ENCODE results near the gene USP51.
"Not testable (repeated sequence)": the region's sequence is repeated elsewhere in the genome, so short reads cannot be mapped to it uniquely, and the experiment has no call there.

The USP51 gene

GRCh38 chrX:55465791-55466190 is 23.9 kb downstream of the USP51 start:
- not testable (repeated sequence) for H3K27ac ChIP-seq (ENCODE audit: insufficient read depth, low read depth, low read length, poor library complexity, severe bottlenecking); H3K27me3 ChIP-seq (ENCODE audit: control insufficient read depth, insufficient read depth, low read length, poor library complexity, severe bottlenecking); H3K4me3 ChIP-seq (ENCODE audit: insufficient read depth, low read depth, low read length); H3K9me3 ChIP-seq (ENCODE audit: control insufficient read depth, low read length); H3K36me3 ChIP-seq (ENCODE audit: control insufficient read depth, insufficient read depth, low read length); H3K4me1 ChIP-seq (ENCODE audit: control insufficient read depth, insufficient read depth, low read length)
- no CpG with 5 or more reads among the region's 5 CpGs for WGBS, 2 experiments

GRCh38 chrX:55465108-55465507 is 24.5 kb downstream of the USP51 start:
- WGBS, 2 experiments, result no CpG with 5 or more reads among the region's 5 CpGs
- H3K36me3 ChIP-seq (ENCODE audit: control insufficient read depth, insufficient read depth, low read length); H3K4me1 ChIP-seq (ENCODE audit: control insufficient read depth, insufficient read depth, low read length); H3K9me3 ChIP-seq (ENCODE audit: control insufficient read depth, low read length); H3K27ac ChIP-seq (ENCODE audit: insufficient read depth, low read depth, low read length, poor library complexity, severe bottlenecking); H3K27me3 ChIP-seq (ENCODE audit: control insufficient read depth, insufficient read depth, low read length, poor library complexity, severe bottlenecking); H3K4me3 ChIP-seq (ENCODE audit: insufficient read depth, low read depth, low read length): not testable (repeated sequence)

- not testable (repeated sequence) for H3K4me1 ChIP-seq (ENCODE audit: control insufficient read depth, insufficient read depth, low read length)
- no CpG with 5 or more reads among the region's 5 CpGs for WGBS, 2 experiments
Measured at GRCh38 chrX:55464050-55464449, 25.6 kb downstream of the USP51 start.

GRCh38 chrX:55459926-55460325 is 29.7 kb downstream of the USP51 start:
- H3K9me3 ChIP-seq (ENCODE audit: control insufficient read depth, low read length); H3K36me3 ChIP-seq (ENCODE audit: control insufficient read depth, insufficient read depth, low read length); H3K4me1 ChIP-seq (ENCODE audit: control insufficient read depth, insufficient read depth, low read length); H3K27me3 ChIP-seq (ENCODE audit: control insufficient read depth, insufficient read depth, low read length, poor library complexity, severe bottlenecking); H3K4me3 ChIP-seq (ENCODE audit: insufficient read depth, low read depth, low read length); H3K27ac ChIP-seq (ENCODE audit: insufficient read depth, low read depth, low read length, poor library complexity, severe bottlenecking): not testable (repeated sequence)
- no CpG with 5 or more reads among the region's 4 CpGs for WGBS, 2 experiments

More at GRCh38 chrX:55464050-55464449, 25.6 kb downstream of the USP51 start:
- H3K27ac ChIP-seq (ENCODE audit: insufficient read depth, low read depth, low read length, poor library complexity, severe bottlenecking); H3K9me3 ChIP-seq (ENCODE audit: control insufficient read depth, low read length); H3K27me3 ChIP-seq (ENCODE audit: control insufficient read depth, insufficient read depth, low read length, poor library complexity, severe bottlenecking); H3K4me3 ChIP-seq (ENCODE audit: insufficient read depth, low read depth, low read length); H3K36me3 ChIP-seq (ENCODE audit: control insufficient read depth, insufficient read depth, low read length): not testable (repeated sequence)

- WGBS, 2 experiments, result no CpG with 5 or more reads among the region's 5 CpGs
- not testable (repeated sequence) for H3K27me3 ChIP-seq (ENCODE audit: control insufficient read depth, insufficient read depth, low read length, poor library complexity, severe bottlenecking); H3K4me3 ChIP-seq (ENCODE audit: insufficient read depth, low read depth, low read length); H3K9me3 ChIP-seq (ENCODE audit: control insufficient read depth, low read length); H3K4me1 ChIP-seq (ENCODE audit: control insufficient read depth, insufficient read depth, low read length); H3K36me3 ChIP-seq (ENCODE audit: control insufficient read depth, insufficient read depth, low read length); H3K27ac ChIP-seq (ENCODE audit: insufficient read depth, low read depth, low read length, poor library complexity, severe bottlenecking)
Measured at GRCh38 chrX:55459426-55459825, 30.2 kb downstream of the USP51 start.

GRCh38 chrX:55455708-55456107 is 33.9 kb downstream of the USP51 start:
- not testable (repeated sequence) for H3K4me3 ChIP-seq (ENCODE audit: insufficient read depth, low read depth, low read length); H3K36me3 ChIP-seq (ENCODE audit: control insufficient read depth, insufficient read depth, low read length); H3K9me3 ChIP-seq (ENCODE audit: control insufficient read depth, low read length); H3K4me1 ChIP-seq (ENCODE audit: control insufficient read depth, insufficient read depth, low read length); H3K27me3 ChIP-seq (ENCODE audit: control insufficient read depth, insufficient read depth, low read length, poor library complexity, severe bottlenecking); H3K27ac ChIP-seq (ENCODE audit: insufficient read depth, low read depth, low read length, poor library complexity, severe bottlenecking)
- whole genome bisulfite sequencing, 2 experiments, result no CpG with 5 or more reads among the region's 6 CpGs

- 0 to 5% methylated on average over 9 of the region's 9 CpGs for WGBS, 2 experiments
- no peak overlapping the region for H3K27ac ChIP-seq (ENCODE audit: insufficient read depth, low read depth, low read length, poor library complexity, severe bottlenecking)
Measured at GRCh38 chrX:55452833-55453124, 36.9 kb downstream of the USP51 start.

GRCh38 chrX:55451990-55452832 is 37.4 kb downstream of the USP51 start, which contains the start of gene MAGEH1:
Gene MAGEH1 (plus strand): TSS chrX:55452127. CDS start chrX:55452375, 248 bp downstream.
- Histone ChIP-seq H3K4me3 (ENCODE audit: insufficient read depth, low read depth, low read length) (peak within 1 kb of the TSS; percentile 65), H3K4me1 (ENCODE audit: control insufficient read depth, insufficient read depth, low read length) (no peaks in the 10 kb centered on the region), H3K36me3 (ENCODE audit: control insufficient read depth, insufficient read depth, low read length) (no peaks in the 10 kb centered on the region), H3K27me3 (ENCODE audit: control insufficient read depth, insufficient read depth, low read length, poor library complexity, severe bottlenecking) (no peaks in the 10 kb centered on the region), H3K27ac (ENCODE audit: insufficient read depth, low read depth, low read length, poor library complexity, severe bottlenecking) (peak within 1 kb of the TSS; percentile 44), H3K9me3 (ENCODE audit: control insufficient read depth, low read length) (no peaks in the 10 kb centered on the region)
- whole genome bisulfite sequencing, 2 experiments, result 1% methylated on average over 43 of the region's 43 CpGs

More at GRCh38 chrX:55452833-55453124, 36.9 kb downstream of the USP51 start:
- Histone ChIP-seq H3K4me3 (ENCODE audit: insufficient read depth, low read depth, low read length) (peak overlapping the region; percentile 65), H3K36me3 (ENCODE audit: control insufficient read depth, insufficient read depth, low read length) (no peaks in the 10 kb centered on the region), H3K27me3 (ENCODE audit: control insufficient read depth, insufficient read depth, low read length, poor library complexity, severe bottlenecking) (no peaks in the 10 kb centered on the region), H3K4me1 (ENCODE audit: control insufficient read depth, insufficient read depth, low read length) (no peaks in the 10 kb centered on the region), H3K9me3 (ENCODE audit: control insufficient read depth, low read length) (no peaks in the 10 kb centered on the region)

GRCh38 chrX:55451626-55451989 is 38.0 kb downstream of the USP51 start:
- no peaks in the 10 kb centered on the region for H3K9me3 ChIP-seq (ENCODE audit: control insufficient read depth, low read length)
- WGBS, 2 experiments, result 23 to 31% methylated on average over 5 to 11 of the region's 11 CpGs
- no peaks in the 10 kb centered on the region for H3K4me1 ChIP-seq (ENCODE audit: control insufficient read depth, insufficient read depth, low read length)
- H3K36me3 ChIP-seq (ENCODE audit: control insufficient read depth, insufficient read depth, low read length), result no peaks in the 10 kb centered on the region
- no peaks in the 10 kb centered on the region for H3K27me3 ChIP-seq (ENCODE audit: control insufficient read depth, insufficient read depth, low read length, poor library complexity, severe bottlenecking)
- peak overlapping the region; percentile 65 for H3K4me3 ChIP-seq (ENCODE audit: insufficient read depth, low read depth, low read length)
- H3K27ac ChIP-seq (ENCODE audit: insufficient read depth, low read depth, low read length, poor library complexity, severe bottlenecking), result no peak overlapping the region

GRCh38 chrX:55451141-55451540 is 38.5 kb downstream of the USP51 start:
- Histone ChIP-seq H3K4me1 (ENCODE audit: control insufficient read depth, insufficient read depth, low read length) (no peaks in the 10 kb centered on the region), H3K27me3 (ENCODE audit: control insufficient read depth, insufficient read depth, low read length, poor library complexity, severe bottlenecking) (no peaks in the 10 kb centered on the region), H3K36me3 (ENCODE audit: control insufficient read depth, insufficient read depth, low read length) (no peaks in the 10 kb centered on the region), H3K27ac (ENCODE audit: insufficient read depth, low read depth, low read length, poor library complexity, severe bottlenecking) (no peak overlapping the region), H3K4me3 (ENCODE audit: insufficient read depth, low read depth, low read length) (no peak overlapping the region), H3K9me3 (ENCODE audit: control insufficient read depth, low read length) (no peaks in the 10 kb centered on the region)
- 68 to 82% methylated on average over 1 of the region's 2 CpGs for WGBS, 2 experiments

GRCh38 chrX:55450259-55450658 is 39.4 kb downstream of the USP51 start:
- Histone ChIP-seq H3K27me3 (ENCODE audit: control insufficient read depth, insufficient read depth, low read length, poor library complexity, severe bottlenecking) (no peaks in the 10 kb centered on the region), H3K9me3 (ENCODE audit: control insufficient read depth, low read length) (no peaks in the 10 kb centered on the region), H3K27ac (ENCODE audit: insufficient read depth, low read depth, low read length, poor library complexity, severe bottlenecking) (no peak overlapping the region), H3K4me3 (ENCODE audit: insufficient read depth, low read depth, low read length) (no peak overlapping the region), H3K36me3 (ENCODE audit: control insufficient read depth, insufficient read depth, low read length) (no peaks in the 10 kb centered on the region), H3K4me1 (ENCODE audit: control insufficient read depth, insufficient read depth, low read length) (no peaks in the 10 kb centered on the region)
- WGBS, 2 experiments, result 37 to 41% methylated on average over 5 of the region's 5 CpGs
